HG03175 (cell line): Measurements from ENCODE around the gene CDH20.

Experiments
- ATAC-seq: cut with Tn5 transposase; IDR thresholded peaks from one replicate; pipeline ENCODE4 v1.9.1; 2021; ENCODE audit warnings: mild to moderate bottlenecking, moderate library complexity; ENCODE audit not compliant: unreplicated experiment

Gene CDH20

GRCh38 chr18:61503688-61504087 lies 170.5 kb downstream of the CDH20 start:
- no peak for ATAC-seq

- no peak for ATAC-seq
Measured at GRCh38 chr18:61528961-61529360, 195.7 kb downstream of the CDH20 start.

GRCh38 chr18:61530681-61531080 lies 197.5 kb downstream of the CDH20 start:
- ATAC-seq: no peak

GRCh38 chr18:61531182-61531581 lies 198.0 kb downstream of the CDH20 start:
- no peak for ATAC-seq

GRCh38 chr18:61531891-61532290 lies 198.7 kb downstream of the CDH20 start:
- ATAC-seq: no peak

GRCh38 chr18:61535401-61535800 lies 202.2 kb downstream of the CDH20 start:
- no peak for ATAC-seq

- ATAC-seq: no peak
Measured at GRCh38 chr18:61541673-61542072, 208.4 kb downstream of the CDH20 start.

- ATAC-seq: no peak
Measured at GRCh38 chr18:61542596-61542995, 209.4 kb downstream of the CDH20 start.

- no peak for ATAC-seq
Measured at GRCh38 chr18:61543518-61543917, 210.3 kb downstream of the CDH20 start.

- no peak for ATAC-seq
Measured at GRCh38 chr18:61544178-61544577, 210.9 kb downstream of the CDH20 start.

GRCh38 chr18:61545281-61546245 lies 212.3 kb downstream of the CDH20 start:
- ATAC-seq: no peak

- no peak for ATAC-seq
Measured at GRCh38 chr18:61546590-61546989, 213.4 kb downstream of the CDH20 start.

GRCh38 chr18:61549416-61549815 lies 216.2 kb downstream of the CDH20 start:
- no peak for ATAC-seq

GRCh38 chr18:61549889-61550288 lies 216.7 kb downstream of the CDH20 start:
- ATAC-seq: no peak

- ATAC-seq: peak; percentile 82
Measured at GRCh38 chr18:61551586-61551985, 218.4 kb downstream of the CDH20 start.

GRCh38 chr18:61553045-61553659 lies 219.9 kb downstream of the CDH20 start:
- ATAC-seq: no peak

GRCh38 chr18:61554117-61554776 lies 221.0 kb downstream of the CDH20 start:
- no peak for ATAC-seq

- ATAC-seq: no peak
Measured at GRCh38 chr18:61554946-61555361, 221.7 kb downstream of the CDH20 start.

GRCh38 chr18:61556316-61556715 lies 223.1 kb downstream of the CDH20 start:
- ATAC-seq: no peak

- no peak for ATAC-seq
Measured at GRCh38 chr18:61556862-61557261, 223.6 kb downstream of the CDH20 start.

GRCh38 chr18:61569176-61569892 lies 236.1 kb downstream of the CDH20 start:
- no peak for ATAC-seq
